PC-3 (cell line): ENCODE data around the gene EQTN. TPM values are rescaled to one million over a fixed set of nuclear protein-coding genes. Genes with fewer than 3 reads are reported as not detected.

ENCODE experiments used
- ATAC-seq: fragments of 200-7000 bp; cut with Tn5 transposase; 2 replicates; pipeline ENCODE4 v1.9.1; 2020; ENCODE audit warnings: mild to moderate bottlenecking, moderate library complexity
- BruUV-seq: library from RNA; stranded (reverse); fragments of 400-500 nt; replicated peaks from 2 replicates; lab custom pipeline; 2021; lab: Mats Ljungman, UMichigan
- CTCF ChIA-PET: fragments of 300-600 bp; sonication (Branson Sonifier 250); formaldehyde crosslinking; loops from one replicate; lab custom pipeline; 2022; ENCODE audit warnings: antibody characterized with exemption; lab: Charles Lee
- POLR2A ChIA-PET: fragments of 300-600 bp; sonication (Branson Sonifier 250); formaldehyde crosslinking; loops from one replicate; lab custom pipeline; 2022; ENCODE audit warnings: antibody characterized with exemption; ENCODE audit not compliant: unreplicated experiment; lab: Charles Lee
- DNase-seq: peaks from one replicate; pipeline ENCODE4 v3.0.0-alpha.2; 2015
- H2AFZ ChIP-seq: fragments of 300-600 bp; sonication (generic); 2 replicates; pipeline ENCODE4 v1.6.0; 2016; ENCODE audit warnings: antibody characterized with exemption, low read length
- H3F3A ChIP-seq: fragments of 300-600 bp; sonication (generic); one replicate; pipeline ENCODE4 v1.6.0; 2017; ENCODE audit warnings: antibody characterized with exemption, low read length, control low read depth, mild to moderate bottlenecking; ENCODE audit not compliant: unreplicated experiment
- H3K27ac ChIP-seq: fragments of 300-600 bp; sonication (generic); 2 replicates; pipeline ENCODE4 v1.5.1; 2016; ENCODE audit warnings: mild to moderate bottlenecking, low read length
- H3K27me3 ChIP-seq: fragments of 300-600 bp; sonication (generic); 2 replicates; pipeline ENCODE4 v1.6.1; 2016; ENCODE audit warnings: low read length, mixed read lengths
- H3K36me3 ChIP-seq: fragments of 300-600 bp; sonication (generic); 2 replicates; pipeline ENCODE4 v1.6.1; 2016; ENCODE audit warnings: low read depth, mixed run types, low read length, mixed read lengths
- H3K4me1 ChIP-seq: fragments of 300-600 bp; sonication (generic); 2 replicates; pipeline ENCODE4 v1.5.1; 2016; ENCODE audit warnings: low read length; ENCODE audit not compliant: insufficient read depth
- H3K4me2 ChIP-seq: fragments of 300-600 bp; sonication (generic); 2 replicates; pipeline ENCODE4 v1.6.0; 2016; ENCODE audit warnings: low read length
- H3K4me3 ChIP-seq: fragments of 300-600 bp; sonication (generic); 2 replicates; pipeline ENCODE4 v1.5.1; 2016; ENCODE audit warnings: mild to moderate bottlenecking, low read length, mixed read lengths
- H3K79me2 ChIP-seq: fragments of 300-600 bp; sonication (generic); 2 replicates; pipeline ENCODE4 v1.6.1; 2017; ENCODE audit warnings: low read length, mixed read lengths
- H3K9ac ChIP-seq: fragments of 300-600 bp; sonication (generic); 2 replicates; pipeline ENCODE4 v1.6.0; 2016; ENCODE audit warnings: mild to moderate bottlenecking, low read length
- H3K9me2 ChIP-seq: fragments of 300-600 bp; sonication (generic); replicated peaks from 2 replicates; pipeline ENCODE4 v1.6.1; 2016; ENCODE audit warnings: mixed run types, low read length, mixed read lengths
- H3K9me3 ChIP-seq: fragments of 300-600 bp; sonication (generic); 2 replicates; pipeline ENCODE4 v1.6.1; 2016; ENCODE audit warnings: low read length, mixed read lengths
- H4K20me1 ChIP-seq: fragments of 300-600 bp; sonication (generic); 2 replicates; pipeline ENCODE4 v1.6.1; 2016; ENCODE audit warnings: low read length, mixed read lengths
- EZH2 ChIP-seq: fragments of 300-600 bp; sonication (generic); IDR thresholded peaks from one replicate; pipeline ENCODE4 v1.6.1; 2017; ENCODE audit warnings: antibody characterized with exemption, mild to moderate bottlenecking, low read length; ENCODE audit not compliant: unreplicated experiment
- EZH2phosphoT487 ChIP-seq: fragments of 300-600 bp; sonication (generic); IDR thresholded peaks from 2 replicates; pipeline ENCODE4 v1.6.1; 2018; ENCODE audit warnings: mild to moderate bottlenecking, antibody characterized with exemption, low read length, borderline replicate concordance
- intact Hi-C: fragments of 100-400 bp; cut with micrococcal nuclease; formaldehyde crosslinking; loops from 2 replicates; pipeline ENCODE4 v1.9.0; 2023
- total RNA-seq: library from RNA; depleted of rRNA; stranded (reverse); fragments of >200 nt; gene quantifications from 2 replicates; pipeline ENCODE4 v1.2.3, GENCODE V29; 2014
- TF ChIP-seq, protein P1 (sequence below): fragments of 300-600 bp; sonication (generic); conservative IDR thresholded peaks from 2 replicates; pipeline ENCODE4 v1.5.1; 2017; ENCODE audit warnings: antibody characterized with exemption, low read depth, mild to moderate bottlenecking, low read length

EQTN gene
- total RNA-seq, 1 experiment from 2014 or later = not detected

DNA sequence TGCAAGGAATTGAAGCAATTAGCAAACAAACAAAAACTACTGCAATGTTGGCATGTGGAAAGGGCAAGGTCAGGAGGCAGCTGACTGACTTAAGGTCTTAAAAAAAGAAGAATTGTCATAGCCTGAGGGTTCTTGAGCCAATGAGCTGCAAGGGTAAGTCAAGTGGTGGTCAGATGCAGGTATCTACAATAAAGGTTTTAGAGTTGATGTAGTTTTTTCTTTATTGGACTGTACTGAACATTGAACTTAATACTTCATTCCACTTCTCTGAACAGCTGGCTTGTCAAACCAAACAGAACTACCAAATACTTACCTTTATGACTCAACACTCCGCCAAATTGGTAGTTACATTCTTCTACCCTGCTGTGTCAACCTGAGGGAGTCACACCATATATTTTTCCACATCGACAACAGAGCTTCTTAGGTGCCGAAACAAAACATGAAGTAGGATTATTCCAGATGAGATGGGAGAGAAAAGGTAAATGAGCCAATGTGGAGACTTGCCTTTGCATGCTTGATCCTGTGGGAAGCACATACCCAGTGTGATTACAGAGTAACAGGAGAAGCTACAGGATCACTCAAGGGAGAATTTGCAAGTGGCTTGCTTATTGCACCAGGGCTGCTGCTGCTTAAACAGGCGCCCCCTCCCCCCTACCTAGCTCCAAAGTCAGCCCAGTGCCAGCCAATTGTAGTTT is 35.3 kb downstream of the EQTN start:
- POLR2A ChIA-PET = no interaction called here
- intact Hi-C loops = no loop called here
- Histone ChIP-seq H3K27me3 (no peaks in the 10 kb centered on the region), H3K4me2 (no peak overlapping the region), H3K4me3 (no peak overlapping the region), H3K27ac (no peak overlapping the region), H3K36me3 (no peaks in the 10 kb centered on the region), H3K9ac (no peak overlapping the region), H3K9me2 (no peaks in the 10 kb centered on the region), H2AFZ (no peak overlapping the region), H3K79me2 (no peaks in the 10 kb centered on the region), H3F3A (no peaks in the 10 kb centered on the region), H3K4me1 (no peaks in the 10 kb centered on the region), H3K9me3 (no peaks in the 10 kb centered on the region), H4K20me1 (no peaks in the 10 kb centered on the region)
- no TSS peak for BruUV-seq
- ATAC-seq = peak; percentile 40
- CTCF ChIA-PET = no interaction called here
- DNase-seq = peak; percentile 46
- TF ChIP-seq, protein P1, sequence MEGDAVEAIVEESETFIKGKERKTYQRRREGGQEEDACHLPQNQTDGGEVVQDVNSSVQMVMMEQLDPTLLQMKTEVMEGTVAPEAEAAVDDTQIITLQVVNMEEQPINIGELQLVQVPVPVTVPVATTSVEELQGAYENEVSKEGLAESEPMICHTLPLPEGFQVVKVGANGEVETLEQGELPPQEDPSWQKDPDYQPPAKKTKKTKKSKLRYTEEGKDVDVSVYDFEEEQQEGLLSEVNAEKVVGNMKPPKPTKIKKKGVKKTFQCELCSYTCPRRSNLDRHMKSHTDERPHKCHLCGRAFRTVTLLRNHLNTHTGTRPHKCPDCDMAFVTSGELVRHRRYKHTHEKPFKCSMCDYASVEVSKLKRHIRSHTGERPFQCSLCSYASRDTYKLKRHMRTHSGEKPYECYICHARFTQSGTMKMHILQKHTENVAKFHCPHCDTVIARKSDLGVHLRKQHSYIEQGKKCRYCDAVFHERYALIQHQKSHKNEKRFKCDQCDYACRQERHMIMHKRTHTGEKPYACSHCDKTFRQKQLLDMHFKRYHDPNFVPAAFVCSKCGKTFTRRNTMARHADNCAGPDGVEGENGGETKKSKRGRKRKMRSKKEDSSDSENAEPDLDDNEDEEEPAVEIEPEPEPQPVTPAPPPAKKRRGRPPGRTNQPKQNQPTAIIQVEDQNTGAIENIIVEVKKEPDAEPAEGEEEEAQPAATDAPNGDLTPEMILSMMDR = no peak
- TF ChIP-seq EZH2phosphoT487 = no peak
- TF ChIP-seq EZH2 = no peak

GRCh38 chr9:27260789-27261516 is 36.0 kb downstream of the EQTN start:
- Histone ChIP-seq H3K4me2 (no peak overlapping the region), H3K9me2 (no peaks in the 10 kb centered on the region), H3K36me3 (no peaks in the 10 kb centered on the region), H3F3A (no peaks in the 10 kb centered on the region), H3K4me1 (no peaks in the 10 kb centered on the region), H3K4me3 (no peak overlapping the region), H2AFZ (no peak overlapping the region), H3K9ac (no peak overlapping the region), H3K79me2 (no peaks in the 10 kb centered on the region), H3K27me3 (no peaks in the 10 kb centered on the region), H3K27ac (no peak overlapping the region), H3K9me3 (no peaks in the 10 kb centered on the region), H4K20me1 (no peaks in the 10 kb centered on the region)
- POLR2A ChIA-PET = interaction anchor here (0.6 kb wide), 1 partner anchor 145 kb away, joined by 3 read pairs; no protein-coding TSS in a partner anchor
- no TSS peak for BruUV-seq
- CTCF ChIA-PET = no interaction called here
- DNase-seq (no peak), ATAC-seq (no peak)
- TF ChIP-seq EZH2 (no peak), EZH2phosphoT487 (no peak)
- intact Hi-C loops = no loop called here

DNA sequence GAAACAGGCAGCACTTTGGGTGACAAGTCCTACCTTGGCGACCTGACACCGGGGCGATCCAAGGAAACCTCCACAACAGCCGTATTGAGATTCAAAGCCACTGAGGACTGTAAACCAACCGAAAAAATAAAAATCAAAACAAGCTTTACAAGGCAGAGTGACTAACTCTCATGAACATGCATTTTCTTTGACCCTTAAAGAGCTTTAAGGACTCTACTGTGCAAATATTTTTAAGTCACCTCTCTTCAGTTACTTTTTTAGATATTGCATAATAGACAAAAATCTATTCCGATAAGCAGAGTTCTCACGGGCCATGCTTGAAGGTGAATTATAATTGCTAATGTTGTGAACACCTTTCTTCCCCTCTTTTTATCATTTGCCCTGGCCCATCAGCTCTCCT is 38.3 kb downstream of the EQTN start:
- no peak overlapping the region for H3K27ac ChIP-seq
- H4K20me1 ChIP-seq = no peaks in the 10 kb centered on the region
- no peak for ATAC-seq
- no peaks in the 10 kb centered on the region for H3K4me1 ChIP-seq
- no peaks in the 10 kb centered on the region for H3K27me3 ChIP-seq
- no peak overlapping the region for H3K4me2 ChIP-seq
- TF ChIP-seq EZH2phosphoT487 (no peak), EZH2 (no peak)
- TF ChIP-seq, protein P1 = no peak
- H3K9ac ChIP-seq = no peak overlapping the region
- no peak for DNase-seq
- POLR2A ChIA-PET = no interaction called here
- H3K36me3 ChIP-seq = no peaks in the 10 kb centered on the region
- H3K4me3 ChIP-seq = no peak overlapping the region
- H3K9me3 ChIP-seq = no peaks in the 10 kb centered on the region
- intact Hi-C loops = no loop called here
- BruUV-seq = no TSS peak
- no peaks in the 10 kb centered on the region for H3K9me2 ChIP-seq
- H2AFZ ChIP-seq = no peak overlapping the region
- no peaks in the 10 kb centered on the region for H3F3A ChIP-seq
- CTCF ChIA-PET = no interaction called here
- no peaks in the 10 kb centered on the region for H3K79me2 ChIP-seq
